ENCODE measurements around the gene MVB12B.
"Not testable (repeated sequence)": the region's sequence is repeated elsewhere in the genome, so short reads cannot be mapped to it uniquely, and the experiment has no call there.

MVB12B gene

GRCh38 chr9:126326228-126327005 lies at the start of gene MVB12B:
Gene MVB12B (plus strand): TSS chr9:126326829. CDS start chr9:126326930, 101 bp downstream.
- in situ Hi-C loops (cut with MboI; ENCODE audit: low pct_unique_long_range_greater_than_20kb, low sequenced_read_pairs, unreplicated experiment): no loop called here
- TF ChIP-seq CTCF (IDR thresholded peaks at IDR 0.05; ENCODE audit: extremely low read depth, insufficient read depth, missing control alignments): no peak
- DNase-seq (ENCODE audit: low spot score): peak; percentile 84

- DNase-seq (ENCODE audit: low spot score): no peak
- in situ Hi-C loops (cut with MboI; ENCODE audit: low pct_unique_long_range_greater_than_20kb, low sequenced_read_pairs, unreplicated experiment): no loop called here
Observed at GRCh38 chr9:126283799-126284465, 42.7 kb upstream of the MVB12B start.

GRCh38 chr9:126285652-126286051 lies 41.0 kb upstream of the MVB12B start:
- in situ Hi-C loops (cut with MboI; ENCODE audit: low pct_unique_long_range_greater_than_20kb, low sequenced_read_pairs, unreplicated experiment); DNase-seq (ENCODE audit: low spot score): not testable (repeated sequence)

More at GRCh38 chr9:126283799-126284465, 42.7 kb upstream of the MVB12B start:
- TF ChIP-seq CTCF (IDR thresholded peaks at IDR 0.05; ENCODE audit: extremely low read depth, insufficient read depth, missing control alignments): no peak

- TF ChIP-seq CTCF (IDR thresholded peaks at IDR 0.05; ENCODE audit: extremely low read depth, insufficient read depth, missing control alignments): no peak
- in situ Hi-C loops (cut with MboI; ENCODE audit: low pct_unique_long_range_greater_than_20kb, low sequenced_read_pairs, unreplicated experiment): no loop called here
- DNase-seq (ENCODE audit: low spot score): no peak
Observed at GRCh38 chr9:126287166-126287866, 39.3 kb upstream of the MVB12B start.

- in situ Hi-C loops (cut with MboI; ENCODE audit: low pct_unique_long_range_greater_than_20kb, low sequenced_read_pairs, unreplicated experiment): no loop called here
- DNase-seq (ENCODE audit: low spot score): no peak
- no peak for TF ChIP-seq CTCF (IDR thresholded peaks at IDR 0.05; ENCODE audit: extremely low read depth, insufficient read depth, missing control alignments)
Observed at GRCh38 chr9:126290871-126291270, 35.8 kb upstream of the MVB12B start.

GRCh38 chr9:126291925-126292324 lies 34.7 kb upstream of the MVB12B start:
- no peak for TF ChIP-seq CTCF (IDR thresholded peaks at IDR 0.05; ENCODE audit: extremely low read depth, insufficient read depth, missing control alignments)
- in situ Hi-C loops (cut with MboI; ENCODE audit: low pct_unique_long_range_greater_than_20kb, low sequenced_read_pairs, unreplicated experiment): no loop called here
- no peak for DNase-seq (ENCODE audit: low spot score)
